Stimulated activated CD8-positive, alpha-beta memory T cell treated with anti-CD3 and anti-CD28 coated beads, Interleukin-15, amount 100 ng/mL, for 4 hours (primary cell): ENCODE results near the gene CUX1.

Source experiments
- DNase-seq, 2 donors: peaks; one replicate each; pipeline ENCODE4 v3.0.0-alpha.2; 2020; ENCODE audit warnings: low read depth in 2 of 2

CUX1 gene

GRCh38 chr7:102072636-102073209, 255.3 kb downstream of the CUX1 start:
- DNase-seq, result no peak

- no peak for DNase-seq
Observed at GRCh38 chr7:102073931-102074880, 256.8 kb downstream of the CUX1 start.

- DNase-seq, result no peak
Observed at GRCh38 chr7:102075126-102075525, 257.7 kb downstream of the CUX1 start.

- no peak for DNase-seq
Observed at GRCh38 chr7:102075553-102076135, 258.2 kb downstream of the CUX1 start.

GRCh38 chr7:102077081-102077480, 259.7 kb downstream of the CUX1 start:
- DNase-seq, result no peak

GRCh38 chr7:102079140-102080018, 262.0 kb downstream of the CUX1 start:
- DNase-seq, result no peak

GRCh38 chr7:102080019-102080433, 262.6 kb downstream of the CUX1 start:
- DNase-seq, result no peak

- no peak for DNase-seq
Observed at GRCh38 chr7:102080434-102081243, 263.2 kb downstream of the CUX1 start.

GRCh38 chr7:102081244-102081627, 263.8 kb downstream of the CUX1 start:
- no peak for DNase-seq

GRCh38 chr7:102082693-102083368, 265.4 kb downstream of the CUX1 start:
- no peak for DNase-seq

GRCh38 chr7:102085218-102085772, 267.9 kb downstream of the CUX1 start:
- DNase-seq, result no peak

- no peak for DNase-seq
Observed at GRCh38 chr7:102089175-102090098, 272.0 kb downstream of the CUX1 start.

GRCh38 chr7:102093599-102094315, 276.3 kb downstream of the CUX1 start:
- DNase-seq, result no peak

GRCh38 chr7:102094316-102094650, 276.9 kb downstream of the CUX1 start:
- no peak for DNase-seq

- DNase-seq, result no peak
Observed at GRCh38 chr7:102095321-102096011, 278.0 kb downstream of the CUX1 start.

GRCh38 chr7:102096012-102096332, 278.5 kb downstream of the CUX1 start:
- DNase-seq, result no peak

GRCh38 chr7:102096706-102097427, 279.4 kb downstream of the CUX1 start:
- DNase-seq, result no peak
